NCI-H1105 treated with DMSO at 0.1 percent for 48 hours (cell line): ENCODE results near the gene KIF22.
"Not testable (repeated sequence)": the region's sequence is repeated elsewhere in the genome, so short reads cannot be mapped to it uniquely, and the experiment has no call there.

ENCODE experiments used
- DNase-seq: peaks from one replicate; lab custom pipeline; 2025; lab: John Stamatoyannopoulos, UW

The KIF22 gene

GRCh38 chr16:29766571-29766970 lies 24.0 kb upstream of the KIF22 start:
- no peak for DNase-seq

GRCh38 chr16:29767062-29767461 lies 23.5 kb upstream of the KIF22 start:
- no peak for DNase-seq

- no peak for DNase-seq
These were observed 21.0 kb upstream of the KIF22 start for GRCh38 chr16:29769507-29769906.

GRCh38 chr16:29770250-29770929 lies 20.2 kb upstream of the KIF22 start:
- no peak for DNase-seq

GRCh38 chr16:29772330-29772729 lies 18.2 kb upstream of the KIF22 start:
- DNase-seq: not testable (repeated sequence)

- no peak for DNase-seq
These were observed 15.8 kb upstream of the KIF22 start for GRCh38 chr16:29774730-29775129.

- no peak for DNase-seq
These were observed 14.7 kb upstream of the KIF22 start for GRCh38 chr16:29775742-29776408.

GRCh38 chr16:29777576-29778350 lies 12.8 kb upstream of the KIF22 start, which contains the start of gene ZG16:
TSS of gene ZG16 (plus strand) at chr16:29778256. CDS start at chr16:29779267, 1,011 bp downstream.
- DNase-seq: no peak

- DNase-seq: no peak
These were observed 11.1 kb upstream of the KIF22 start for GRCh38 chr16:29779474-29779873.

GRCh38 chr16:29783094-29783953 lies 7.2 kb upstream of the KIF22 start:
- not testable (repeated sequence) for DNase-seq

GRCh38 chr16:29784157-29784556 lies 6.4 kb upstream of the KIF22 start:
- no peak for DNase-seq

GRCh38 chr16:29784901-29785500 lies 5.5 kb upstream of the KIF22 start:
- DNase-seq: no peak

GRCh38 chr16:29787155-29787554 lies 3.4 kb upstream of the KIF22 start:
- not testable (repeated sequence) for DNase-seq

GRCh38 chr16:29789775-29790182 lies 772 bp upstream of the KIF22 start:
- DNase-seq: no peak

GRCh38 chr16:29790949-29791844 lies 646 bp downstream of the KIF22 start:
- DNase-seq: peak; percentile 25

GRCh38 chr16:29791845-29792807 lies 1.6 kb downstream of the KIF22 start:
- no peak for DNase-seq

- DNase-seq: not testable (repeated sequence)
These were observed 2.6 kb downstream of the KIF22 start for GRCh38 chr16:29793153-29793552.

- no peak for DNase-seq
These were observed 3.7 kb downstream of the KIF22 start for GRCh38 chr16:29794231-29794710.

- DNase-seq: no peak
These were observed 11.9 kb downstream of the KIF22 start for GRCh38 chr16:29802416-29802935.
